Neural cell (in vitro differentiated cells): ENCODE results near the gene GZMM. TPM values are rescaled to one million over a fixed set of nuclear protein-coding genes. Genes with fewer than 3 reads are reported as not detected.

Source experiments
- H2AFZ ChIP-seq: fragments of 200-600, 300-800 bp; sonication (generic), shearing (Covaris generic); 2 replicates; pipeline ENCODE4 v1.6.0; 2014; ENCODE audit warnings: low read depth, mild to moderate bottlenecking, antibody characterized with exemption, low read length, moderate library complexity
- H3F3A ChIP-seq: fragments of 200-600 bp; shearing (Covaris generic); 2 replicates; pipeline ENCODE4 v1.6.1; 2016; ENCODE audit warnings: mild to moderate bottlenecking, moderate library complexity, mixed read lengths, antibody characterized with exemption, low read length; ENCODE audit not compliant: insufficient read depth, poor library complexity, severe bottlenecking
- H3K27ac ChIP-seq: fragments of 200-600, 300-800 bp; sonication (generic), shearing (Covaris generic); 2 replicates; pipeline ENCODE4 v1.5.1; 2014; ENCODE audit warnings: mild to moderate bottlenecking, low read length, moderate library complexity
- H3K27me3 ChIP-seq: fragments of 300-800, 200-600 bp; sonication (generic), shearing (Covaris generic); 2 replicates; pipeline ENCODE4 v1.6.0; 2014; ENCODE audit warnings: mild to moderate bottlenecking, low read depth, low read length, moderate library complexity; ENCODE audit not compliant: insufficient read depth
- H3K36me3 ChIP-seq: fragments of 300-800, 200-600 bp; sonication (generic), shearing (Covaris generic); 2 replicates; pipeline ENCODE4 v1.5.1; 2014; ENCODE audit warnings: mild to moderate bottlenecking, antibody characterized with exemption, low read length, moderate library complexity; ENCODE audit not compliant: insufficient read depth
- H3K4me2 ChIP-seq: fragments of 300-800, 200-600 bp; sonication (generic), shearing (Covaris generic); 2 replicates; pipeline ENCODE4 v1.6.0; 2014; ENCODE audit warnings: mild to moderate bottlenecking, low read length
- H3K4me3 ChIP-seq: fragments of 300-800, 200-600 bp; sonication (generic), shearing (Covaris generic); 2 replicates; pipeline ENCODE4 v1.5.1; 2014; ENCODE audit warnings: mild to moderate bottlenecking, low read length, moderate library complexity
- H3K79me2 ChIP-seq: fragments of 200-600 bp; shearing (Covaris generic); replicated peaks from 2 replicates; pipeline ENCODE4 v1.6.0; 2014; ENCODE audit warnings: mild to moderate bottlenecking, low read length, moderate library complexity; ENCODE audit not compliant: insufficient read depth
- H3K9ac ChIP-seq: fragments of 300-800, 200-600 bp; sonication (generic), shearing (Covaris generic); 2 replicates; pipeline ENCODE4 v1.6.1; 2016; ENCODE audit warnings: mild to moderate bottlenecking, low read length, mixed read lengths
- H3K9me2 ChIP-seq: fragments of 200-600 bp; shearing (Covaris generic); 2 replicates; pipeline ENCODE4 v1.6.1; 2016; ENCODE audit warnings: mild to moderate bottlenecking, low read length, mixed read lengths; ENCODE audit not compliant: insufficient read depth
- H3K9me3 ChIP-seq: fragments of 200-600, 300-800 bp; sonication (generic), shearing (Covaris generic); 2 replicates; pipeline ENCODE4 v1.6.1; 2016; ENCODE audit warnings: mild to moderate bottlenecking, mixed run types, low read length, moderate library complexity, mixed read lengths
- H4K20me1 ChIP-seq: fragments of 200-600 bp; shearing (Covaris generic); 2 replicates; pipeline ENCODE4 v1.6.1; 2016; ENCODE audit warnings: mild to moderate bottlenecking, mixed run types; ENCODE audit not compliant: insufficient read depth
- CTCF ChIP-seq: fragments of 450-650 bp; IDR thresholded peaks from 2 replicates; pipeline ENCODE4 v1.5.1; 2014; ENCODE audit warnings: antibody characterized with exemption, mild to moderate bottlenecking, moderate library complexity; ENCODE audit not compliant: poor library complexity, severe bottlenecking
- EP300 ChIP-seq: fragments of 450-650 bp; conservative IDR thresholded peaks from 2 replicates; pipeline ENCODE4 v1.6.1; 2014; ENCODE audit warnings: antibody characterized with exemption, mild to moderate bottlenecking, moderate library complexity; ENCODE audit not compliant: poor library complexity, severe bottlenecking
- EZH2 ChIP-seq: fragments of 200-600, 300-800 bp; shearing (Covaris generic), sonication (generic); IDR thresholded peaks from 2 replicates; pipeline ENCODE4 v1.6.1; 2014; ENCODE audit warnings: antibody characterized with exemption, low read length, borderline replicate concordance, mild to moderate bottlenecking; ENCODE audit not compliant: insufficient read depth, poor library complexity, severe bottlenecking
- MXI1 ChIP-seq: fragments of 450-650 bp; conservative IDR thresholded peaks from 2 replicates; pipeline ENCODE4 v1.6.1; 2014; ENCODE audit warnings: antibody characterized with exemption, mild to moderate bottlenecking; ENCODE audit not compliant: poor library complexity, severe bottlenecking
- POLR2AphosphoS5 ChIP-seq: IDR thresholded peaks from 2 replicates; pipeline ENCODE4 v1.6.1; 2012
- RAD21 ChIP-seq: fragments of 450-650 bp; conservative IDR thresholded peaks from 2 replicates; pipeline ENCODE4 v1.6.1; 2014; ENCODE audit warnings: antibody characterized with exemption, mild to moderate bottlenecking, moderate library complexity
- SMC3 ChIP-seq: fragments of 450-650 bp; conservative IDR thresholded peaks from 2 replicates; pipeline ENCODE4 v1.6.1; 2014; ENCODE audit warnings: antibody characterized with exemption, mild to moderate bottlenecking, moderate library complexity; ENCODE audit not compliant: poor library complexity
- TAF1 ChIP-seq: IDR thresholded peaks from 2 replicates; pipeline ENCODE4 v1.6.1; 2012; ENCODE audit warnings: low read depth
- polyA plus RNA-seq: library from polyadenylated mRNA; depleted of rRNA; stranded (reverse); fragments of >200 nt; gene quantifications from 2 replicates; pipeline ENCODE4 v1.2.3, GENCODE V29; 2014
- TF ChIP-seq, protein P1 (sequence below): IDR thresholded peaks from 2 replicates; pipeline ENCODE4 v1.6.1; 2012; ENCODE audit warnings: borderline replicate concordance

Gene GZMM
- polyA plus RNA-seq, 1 donor from 2014 or later = 0.38 TPM

GRCh38 chr19:566844-567243 is 23.0 kb downstream of the GZMM start:
- H2AFZ ChIP-seq = no peak overlapping the region
- H3K27me3 ChIP-seq = no peaks in the 10 kb centered on the region
- H3K4me3 ChIP-seq = no peak overlapping the region
- H3K27ac ChIP-seq = no peak overlapping the region
- H3F3A ChIP-seq = no peaks in the 10 kb centered on the region
- H3K36me3 ChIP-seq = no peaks in the 10 kb centered on the region
- TF ChIP-seq POLR2AphosphoS5 (no peak), EP300 (no peak), SMC3 (no peak), RAD21 (no peak), CTCF (no peak), TAF1 (no peak), MXI1 (no peak)
- TF ChIP-seq, protein P1, sequence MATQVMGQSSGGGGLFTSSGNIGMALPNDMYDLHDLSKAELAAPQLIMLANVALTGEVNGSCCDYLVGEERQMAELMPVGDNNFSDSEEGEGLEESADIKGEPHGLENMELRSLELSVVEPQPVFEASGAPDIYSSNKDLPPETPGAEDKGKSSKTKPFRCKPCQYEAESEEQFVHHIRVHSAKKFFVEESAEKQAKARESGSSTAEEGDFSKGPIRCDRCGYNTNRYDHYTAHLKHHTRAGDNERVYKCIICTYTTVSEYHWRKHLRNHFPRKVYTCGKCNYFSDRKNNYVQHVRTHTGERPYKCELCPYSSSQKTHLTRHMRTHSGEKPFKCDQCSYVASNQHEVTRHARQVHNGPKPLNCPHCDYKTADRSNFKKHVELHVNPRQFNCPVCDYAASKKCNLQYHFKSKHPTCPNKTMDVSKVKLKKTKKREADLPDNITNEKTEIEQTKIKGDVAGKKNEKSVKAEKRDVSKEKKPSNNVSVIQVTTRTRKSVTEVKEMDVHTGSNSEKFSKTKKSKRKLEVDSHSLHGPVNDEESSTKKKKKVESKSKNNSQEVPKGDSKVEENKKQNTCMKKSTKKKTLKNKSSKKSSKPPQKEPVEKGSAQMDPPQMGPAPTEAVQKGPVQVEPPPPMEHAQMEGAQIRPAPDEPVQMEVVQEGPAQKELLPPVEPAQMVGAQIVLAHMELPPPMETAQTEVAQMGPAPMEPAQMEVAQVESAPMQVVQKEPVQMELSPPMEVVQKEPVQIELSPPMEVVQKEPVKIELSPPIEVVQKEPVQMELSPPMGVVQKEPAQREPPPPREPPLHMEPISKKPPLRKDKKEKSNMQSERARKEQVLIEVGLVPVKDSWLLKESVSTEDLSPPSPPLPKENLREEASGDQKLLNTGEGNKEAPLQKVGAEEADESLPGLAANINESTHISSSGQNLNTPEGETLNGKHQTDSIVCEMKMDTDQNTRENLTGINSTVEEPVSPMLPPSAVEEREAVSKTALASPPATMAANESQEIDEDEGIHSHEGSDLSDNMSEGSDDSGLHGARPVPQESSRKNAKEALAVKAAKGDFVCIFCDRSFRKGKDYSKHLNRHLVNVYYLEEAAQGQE = no peak
- H3K4me2 ChIP-seq = no peak overlapping the region
- H4K20me1 ChIP-seq = no peaks in the 10 kb centered on the region
- H3K9me3 ChIP-seq = no peaks in the 10 kb centered on the region
- no peak overlapping the region for H3K9ac ChIP-seq
- H3K9me2 ChIP-seq = no peaks in the 10 kb centered on the region
- H3K79me2 ChIP-seq = no peaks in the 10 kb centered on the region

DNA sequence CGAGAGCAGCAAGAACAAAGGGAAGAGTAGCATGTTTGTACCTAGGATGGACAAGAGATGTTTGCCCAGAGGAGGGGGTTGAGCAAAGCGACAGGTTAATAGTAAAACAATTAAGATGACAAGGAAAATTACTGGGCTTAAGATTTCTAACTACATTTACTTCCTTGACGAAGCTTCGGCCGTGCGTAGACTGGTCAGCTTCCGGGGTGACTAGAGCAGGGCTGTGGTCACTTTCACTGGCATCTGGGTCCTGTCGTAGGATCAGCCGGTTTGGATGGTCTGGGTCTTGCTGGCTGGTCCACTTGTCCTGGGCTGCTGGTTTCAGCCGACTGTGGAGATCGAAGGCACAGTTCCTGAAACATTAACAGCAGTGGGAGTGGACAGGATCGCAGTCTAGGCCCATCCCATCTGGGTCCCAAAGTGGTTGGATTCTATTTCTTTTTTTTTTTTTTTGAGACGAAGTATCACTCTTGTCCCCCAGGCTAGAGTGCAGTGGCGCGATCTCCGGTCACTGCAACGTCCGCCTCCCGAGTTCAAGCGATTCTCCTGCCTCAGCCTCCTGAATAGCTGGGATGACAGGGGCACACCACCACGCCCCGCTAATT is 23.5 kb downstream of the GZMM start:
- no peaks in the 10 kb centered on the region for H3F3A ChIP-seq
- no peak overlapping the region for H3K9ac ChIP-seq
- H3K9me2 ChIP-seq = no peaks in the 10 kb centered on the region
- no peak overlapping the region for H3K4me3 ChIP-seq
- H4K20me1 ChIP-seq = no peaks in the 10 kb centered on the region
- H3K4me2 ChIP-seq = no peak overlapping the region
- H2AFZ ChIP-seq = no peak overlapping the region
- no peaks in the 10 kb centered on the region for H3K27me3 ChIP-seq
- no peak for TF ChIP-seq EZH2
- TF ChIP-seq CTCF = no peak
- TF ChIP-seq SMC3 = no peak
- TF ChIP-seq RAD21 = no peak
- no peak for TF ChIP-seq EP300
- TF ChIP-seq POLR2AphosphoS5 = no peak
- TF ChIP-seq, protein P1 = no peak
- TF ChIP-seq TAF1 = no peak
- TF ChIP-seq MXI1 = no peak
- H3K36me3 ChIP-seq = no peaks in the 10 kb centered on the region
- no peaks in the 10 kb centered on the region for H3K9me3 ChIP-seq
- no peaks in the 10 kb centered on the region for H3K79me2 ChIP-seq
- no peak overlapping the region for H3K27ac ChIP-seq
